ENCODE measurements around the gene NRXN3.

Gene NRXN3

GRCh38 chr14:79383475-79383874 lies 1213.3 kb downstream of the NRXN3 start:
- H3K4me3 Mint-ChIP-seq = no peak overlapping the region
- DNase-seq = no peak
- TF ChIP-seq CTCF (IDR thresholded peaks at IDR 0.05) = no peak
- H3K4me1 Mint-ChIP-seq = peaks cover 9% of the 10 kb centered on the region
- H3K27me3 Mint-ChIP-seq (ENCODE audit: low read depth, poor library complexity) = peaks cover 3% of the 10 kb centered on the region
- peaks cover 16% of the 10 kb centered on the region for H3K36me3 Mint-ChIP-seq (ENCODE audit: low read depth)
- H3K9me3 Mint-ChIP-seq = peaks cover 16% of the 10 kb centered on the region
- no peak overlapping the region for H3K27ac Mint-ChIP-seq

- Mint-ChIP-seq H3K4me1 (no peaks in the 10 kb centered on the region), H3K27me3 (ENCODE audit: low read depth, poor library complexity) (no peaks in the 10 kb centered on the region), H3K9me3 (peaks cover 3% of the 10 kb centered on the region), H3K4me3 (no peak overlapping the region), H3K36me3 (ENCODE audit: low read depth) (peaks cover 4% of the 10 kb centered on the region), H3K27ac (no peak overlapping the region)
- DNase-seq = no peak
- TF ChIP-seq CTCF (IDR thresholded peaks at IDR 0.05) = no peak
Observed at GRCh38 chr14:79395061-79395460, 1224.9 kb downstream of the NRXN3 start.

GRCh38 chr14:79404874-79405511 lies 1234.8 kb downstream of the NRXN3 start:
- Mint-ChIP-seq H3K36me3 (ENCODE audit: low read depth) (peaks cover 26% of the 10 kb centered on the region), H3K4me1 (peaks cover 13% of the 10 kb centered on the region), H3K27ac (peak overlapping the region; percentile 29), H3K4me3 (no peak overlapping the region), H3K9me3 (peaks cover 18% of the 10 kb centered on the region), H3K27me3 (ENCODE audit: low read depth, poor library complexity) (no peaks in the 10 kb centered on the region)
- no peak for DNase-seq
- no peak for TF ChIP-seq CTCF (IDR thresholded peaks at IDR 0.05)

GRCh38 chr14:79405512-79405910 lies 1235.3 kb downstream of the NRXN3 start:
- Mint-ChIP-seq H3K9me3 (peaks cover 15% of the 10 kb centered on the region), H3K36me3 (ENCODE audit: low read depth) (peaks cover 26% of the 10 kb centered on the region), H3K27me3 (ENCODE audit: low read depth, poor library complexity) (no peaks in the 10 kb centered on the region), H3K4me1 (peaks cover 13% of the 10 kb centered on the region), H3K27ac (peak overlapping the region; percentile 29), H3K4me3 (no peak overlapping the region)
- no peak for DNase-seq
- TF ChIP-seq CTCF (IDR thresholded peaks at IDR 0.05) = no peak

- Mint-ChIP-seq H3K27ac (no peak overlapping the region), H3K4me1 (peaks cover 21% of the 10 kb centered on the region), H3K9me3 (peaks cover 11% of the 10 kb centered on the region), H3K27me3 (ENCODE audit: low read depth, poor library complexity) (no peaks in the 10 kb centered on the region), H3K4me3 (no peak overlapping the region), H3K36me3 (ENCODE audit: low read depth) (peaks cover 17% of the 10 kb centered on the region)
- no peak for TF ChIP-seq CTCF (IDR thresholded peaks at IDR 0.05)
- no peak for DNase-seq
Observed at GRCh38 chr14:79407572-79407971, 1237.4 kb downstream of the NRXN3 start.

- Mint-ChIP-seq H3K36me3 (ENCODE audit: low read depth) (peaks cover 9% of the 10 kb centered on the region), H3K4me1 (peaks cover 31% of the 10 kb centered on the region), H3K4me3 (no peak overlapping the region), H3K27ac (peak overlapping the region; percentile 3), H3K27me3 (ENCODE audit: low read depth, poor library complexity) (no peaks in the 10 kb centered on the region), H3K9me3 (peaks cover 4% of the 10 kb centered on the region)
- no peak for DNase-seq
- no peak for TF ChIP-seq CTCF (IDR thresholded peaks at IDR 0.05)
Observed at GRCh38 chr14:79408696-79409095, 1238.5 kb downstream of the NRXN3 start.

Measured in nephron progenitor cell (in vitro differentiated cells).